GM10248 (cell line): ENCODE results near the gene CTTN.

ENCODE experiments used
- CTCF ChIA-PET: fragments of 300-600 bp; sonication (Branson Sonifier 250); formaldehyde crosslinking; extraction: SDS; loops from one replicate; lab custom pipeline; 2021; ENCODE audit warnings: antibody characterized with exemption; lab: Yijun Ruan, JAX
- POLR2A ChIA-PET: fragments of 350-650 bp; sonication (Branson Sonifier 250); formaldehyde crosslinking; extraction: SDS; loops from one replicate; lab custom pipeline; 2020; ENCODE audit warnings: antibody characterized with exemption; lab: Yijun Ruan, JAX
- DNase-seq: peaks from one replicate; pipeline ENCODE4 v3.0.0; 2012; ENCODE audit errors: extremely low spot score
- CTCF ChIP-seq: IDR thresholded peaks from 2 replicates; pipeline ENCODE4 v1.5.1; 2012; ENCODE audit warnings: mild to moderate bottlenecking, low read depth; ENCODE audit errors: extremely low read depth, missing control alignments, control extremely low read depth

Gene CTTN

GRCh38 chr11:70467201-70468085, 69.1 kb downstream of the CTTN start:
- ChIA-PET POLR2A (no interaction called here), CTCF (interaction anchor here (0.9 to 2.6 kb wide), 9 partner anchors 9 to 953 kb away, joined by 3 to 15 read pairs (median 4); no protein-coding TSS in a partner anchor)
- peak; percentile 76 for TF ChIP-seq CTCF
- DNase-seq: peak; percentile 60

- POLR2A ChIA-PET: no interaction called here
- CTCF ChIA-PET: interaction anchor here (0.9 to 2.6 kb wide), 9 partner anchors 8 to 951 kb away, joined by 3 to 15 read pairs (median 4); no protein-coding TSS in a partner anchor
- no peak for TF ChIP-seq CTCF
- DNase-seq: no peak
Observed at GRCh38 chr11:70468256-70469195, 70.2 kb downstream of the CTTN start.

GRCh38 chr11:70470127-70470526, 71.8 kb downstream of the CTTN start:
- no peak for DNase-seq
- CTCF ChIA-PET: interaction anchor here (1.2 to 1.7 kb wide), 2 partner anchors 13 to 551 kb away, joined by 5 to 7 read pairs; no protein-coding TSS in a partner anchor
- POLR2A ChIA-PET: no interaction called here
- no peak for TF ChIP-seq CTCF

GRCh38 chr11:70471254-70471653, 72.9 kb downstream of the CTTN start:
- CTCF ChIA-PET: interaction anchor here (0.6 to 1.7 kb wide), 2 partner anchors 8 to 552 kb away, joined by 3 to 5 read pairs; no protein-coding TSS in a partner anchor
- POLR2A ChIA-PET: no interaction called here
- peak; percentile 32 for TF ChIP-seq CTCF
- DNase-seq: peak; percentile 69

- no peak for TF ChIP-seq CTCF
- no peak for DNase-seq
- ChIA-PET POLR2A (interaction anchor here (0.5 to 0.6 kb wide), 2 partner anchors 300 to 678 kb away, joined by 3 read pairs; no protein-coding TSS in a partner anchor), CTCF (interaction anchor here (0.8 kb wide), 1 partner anchor 10 kb away, joined by 3 read pairs; no protein-coding TSS in a partner anchor)
Observed at GRCh38 chr11:70472240-70472639, 73.9 kb downstream of the CTTN start.
